ENCODE results near the gene EPHA6.

EPHA6 gene

GRCh38 chr3:97705764-97706163 lies 891.4 kb downstream of the EPHA6 start:
- no peak overlapping the region for H2AK5ac ChIP-seq (ENCODE audit: low read length, severe bottlenecking)
- no peak overlapping the region for H3K23ac ChIP-seq (ENCODE audit: low read length in 2 of 2)
- WGBS: 96% methylated on average over 2 of the region's 2 CpGs
- H3K4ac ChIP-seq (ENCODE audit: low read depth in 1 of 2, low read length in 2 of 2): no peak overlapping the region
- no peak overlapping the region for H2AFZ ChIP-seq (ENCODE audit: low read depth, low read length)
- no peaks in the 10 kb centered on the region for H3K9me3 ChIP-seq (ENCODE audit: control insufficient read depth, low read length)
- H3K27me3 ChIP-seq (ENCODE audit: control insufficient read depth in 1 of 2, insufficient read depth in 1 of 2, low read length in 2 of 2): no peaks in the 10 kb centered on the region
- H3K4me2 ChIP-seq (ENCODE audit: low read length, poor library complexity, severe bottlenecking): no peak overlapping the region
- no peaks in the 10 kb centered on the region for H3K36me3 ChIP-seq (ENCODE audit: control insufficient read depth in 1 of 2, insufficient read depth in 2 of 2, low read depth in 1 of 2, low read length in 2 of 2)
- no peak for DNase-seq
- H3K14ac ChIP-seq (ENCODE audit: low read length in 2 of 2): no peak overlapping the region
- no peak overlapping the region for H3K18ac ChIP-seq (ENCODE audit: low read depth in 1 of 2, low read length in 2 of 2)
- no peak overlapping the region for H2BK12ac ChIP-seq (ENCODE audit: low read length in 2 of 2)
- H3K27ac ChIP-seq (ENCODE audit: low read length, poor library complexity, severe bottlenecking): no peak overlapping the region
- no peak overlapping the region for H2BK15ac ChIP-seq (ENCODE audit: low read depth, poor library complexity, severe bottlenecking)
- no peak overlapping the region for H2BK120ac ChIP-seq (ENCODE audit: low read depth, low read length)
- no peak overlapping the region for H4K8ac ChIP-seq (ENCODE audit: low read length)
- H3K4me1 ChIP-seq (ENCODE audit: control insufficient read depth, insufficient read depth, low read depth, low read length): no peaks in the 10 kb centered on the region
- no peak overlapping the region for H4K91ac ChIP-seq (ENCODE audit: low read length)
- H3K79me1 ChIP-seq (replicated peaks; ENCODE audit: low read length, poor library complexity, severe bottlenecking): no peaks in the 10 kb centered on the region
- no peak overlapping the region for H3K9ac ChIP-seq (ENCODE audit: low read length)
- H2BK5ac ChIP-seq (ENCODE audit: low read depth, low read length, poor library complexity, severe bottlenecking): no peak overlapping the region
- no peak overlapping the region for H3K4me3 ChIP-seq (ENCODE audit: insufficient read depth in 1 of 2, low read depth in 1 of 2, low read length in 2 of 2)

- Histone ChIP-seq H3K36me3 (ENCODE audit: control insufficient read depth in 1 of 2, insufficient read depth in 2 of 2, low read depth in 1 of 2, low read length in 2 of 2) (no peaks in the 10 kb centered on the region), H3K4me2 (ENCODE audit: low read length, poor library complexity, severe bottlenecking) (no peak overlapping the region), H3K9ac (ENCODE audit: low read length) (no peak overlapping the region), H2BK15ac (ENCODE audit: low read depth, poor library complexity, severe bottlenecking) (no peak overlapping the region), H2AFZ (ENCODE audit: low read depth, low read length) (no peak overlapping the region), H2AK5ac (ENCODE audit: low read length, severe bottlenecking) (no peak overlapping the region), H3K4ac (ENCODE audit: low read depth in 1 of 2, low read length in 2 of 2) (no peak overlapping the region), H3K27me3 (ENCODE audit: control insufficient read depth in 1 of 2, insufficient read depth in 1 of 2, low read length in 2 of 2) (no peaks in the 10 kb centered on the region), H3K14ac (ENCODE audit: low read length in 2 of 2) (no peak overlapping the region), H2BK12ac (ENCODE audit: low read length in 2 of 2) (no peak overlapping the region), H3K4me1 (ENCODE audit: control insufficient read depth, insufficient read depth, low read depth, low read length) (no peaks in the 10 kb centered on the region), H3K79me1 (replicated peaks; ENCODE audit: low read length, poor library complexity, severe bottlenecking) (no peaks in the 10 kb centered on the region), H3K27ac (ENCODE audit: low read length, poor library complexity, severe bottlenecking) (no peak overlapping the region), H2BK120ac (ENCODE audit: low read depth, low read length) (no peak overlapping the region), H3K9me3 (ENCODE audit: control insufficient read depth, low read length) (no peaks in the 10 kb centered on the region), H3K18ac (ENCODE audit: low read depth in 1 of 2, low read length in 2 of 2) (no peak overlapping the region), H4K91ac (ENCODE audit: low read length) (no peak overlapping the region), H3K4me3 (ENCODE audit: insufficient read depth in 1 of 2, low read depth in 1 of 2, low read length in 2 of 2) (no peak overlapping the region), H4K8ac (ENCODE audit: low read length) (no peak overlapping the region), H3K23ac (ENCODE audit: low read length in 2 of 2) (no peak overlapping the region), H2BK5ac (ENCODE audit: low read depth, low read length, poor library complexity, severe bottlenecking) (no peak overlapping the region)
- 87% methylated on average over 2 of the region's 4 CpGs for WGBS
- no peak for DNase-seq
These were observed 891.8 kb downstream of the EPHA6 start for GRCh38 chr3:97706226-97706625.

- Histone ChIP-seq H3K79me1 (replicated peaks; ENCODE audit: low read length, poor library complexity, severe bottlenecking) (no peaks in the 10 kb centered on the region), H4K91ac (ENCODE audit: low read length) (no peak overlapping the region), H3K4me1 (ENCODE audit: control insufficient read depth, insufficient read depth, low read depth, low read length) (no peaks in the 10 kb centered on the region), H2BK12ac (ENCODE audit: low read length in 2 of 2) (no peak overlapping the region), H2AFZ (ENCODE audit: low read depth, low read length) (no peak overlapping the region), H3K9me3 (ENCODE audit: control insufficient read depth, low read length) (no peaks in the 10 kb centered on the region), H3K18ac (ENCODE audit: low read depth in 1 of 2, low read length in 2 of 2) (no peak overlapping the region), H4K8ac (ENCODE audit: low read length) (no peak overlapping the region), H3K4me3 (ENCODE audit: insufficient read depth in 1 of 2, low read depth in 1 of 2, low read length in 2 of 2) (no peak overlapping the region), H3K36me3 (ENCODE audit: control insufficient read depth in 1 of 2, insufficient read depth in 2 of 2, low read depth in 1 of 2, low read length in 2 of 2) (no peaks in the 10 kb centered on the region), H3K9ac (ENCODE audit: low read length) (no peak overlapping the region), H3K4ac (ENCODE audit: low read depth in 1 of 2, low read length in 2 of 2) (no peak overlapping the region), H3K27ac (ENCODE audit: low read length, poor library complexity, severe bottlenecking) (no peak overlapping the region), H2BK120ac (ENCODE audit: low read depth, low read length) (no peak overlapping the region), H3K4me2 (ENCODE audit: low read length, poor library complexity, severe bottlenecking) (no peak overlapping the region), H3K14ac (ENCODE audit: low read length in 2 of 2) (no peak overlapping the region), H3K23ac (ENCODE audit: low read length in 2 of 2) (no peak overlapping the region), H2AK5ac (ENCODE audit: low read length, severe bottlenecking) (no peak overlapping the region), H2BK5ac (ENCODE audit: low read depth, low read length, poor library complexity, severe bottlenecking) (no peak overlapping the region), H2BK15ac (ENCODE audit: low read depth, poor library complexity, severe bottlenecking) (no peak overlapping the region), H3K27me3 (ENCODE audit: control insufficient read depth in 1 of 2, insufficient read depth in 1 of 2, low read length in 2 of 2) (no peaks in the 10 kb centered on the region)
- DNase-seq: no peak
These were observed 897.3 kb downstream of the EPHA6 start for GRCh38 chr3:97711654-97712053.

- no peak overlapping the region for H3K4me2 ChIP-seq (ENCODE audit: low read length, poor library complexity, severe bottlenecking)
- H2AFZ ChIP-seq (ENCODE audit: low read depth, low read length): no peak overlapping the region
- no peak overlapping the region for H2BK12ac ChIP-seq (ENCODE audit: low read length in 2 of 2)
- no peak overlapping the region for H2AK5ac ChIP-seq (ENCODE audit: low read length, severe bottlenecking)
- H3K9ac ChIP-seq (ENCODE audit: low read length): no peak overlapping the region
- H3K4me3 ChIP-seq (ENCODE audit: insufficient read depth in 1 of 2, low read depth in 1 of 2, low read length in 2 of 2): no peak overlapping the region
- H3K27ac ChIP-seq (ENCODE audit: low read length, poor library complexity, severe bottlenecking): no peak overlapping the region
- no peaks in the 10 kb centered on the region for H3K27me3 ChIP-seq (ENCODE audit: control insufficient read depth in 1 of 2, insufficient read depth in 1 of 2, low read length in 2 of 2)
- H4K91ac ChIP-seq (ENCODE audit: low read length): no peak overlapping the region
- no peak overlapping the region for H4K8ac ChIP-seq (ENCODE audit: low read length)
- no peaks in the 10 kb centered on the region for H3K4me1 ChIP-seq (ENCODE audit: control insufficient read depth, insufficient read depth, low read depth, low read length)
- no peaks in the 10 kb centered on the region for H3K79me1 ChIP-seq (replicated peaks; ENCODE audit: low read length, poor library complexity, severe bottlenecking)
- H2BK15ac ChIP-seq (ENCODE audit: low read depth, poor library complexity, severe bottlenecking): no peak overlapping the region
- no peak overlapping the region for H3K4ac ChIP-seq (ENCODE audit: low read depth in 1 of 2, low read length in 2 of 2)
- WGBS: 55% methylated on average over 2 of the region's 3 CpGs
- H3K36me3 ChIP-seq (ENCODE audit: control insufficient read depth in 1 of 2, insufficient read depth in 2 of 2, low read depth in 1 of 2, low read length in 2 of 2): no peaks in the 10 kb centered on the region
- DNase-seq: no peak
- no peak overlapping the region for H2BK5ac ChIP-seq (ENCODE audit: low read depth, low read length, poor library complexity, severe bottlenecking)
- no peak overlapping the region for H2BK120ac ChIP-seq (ENCODE audit: low read depth, low read length)
- H3K14ac ChIP-seq (ENCODE audit: low read length in 2 of 2): no peak overlapping the region
- H3K18ac ChIP-seq (ENCODE audit: low read depth in 1 of 2, low read length in 2 of 2): no peak overlapping the region
- no peak overlapping the region for H3K23ac ChIP-seq (ENCODE audit: low read length in 2 of 2)
- no peaks in the 10 kb centered on the region for H3K9me3 ChIP-seq (ENCODE audit: control insufficient read depth, low read length)
These were observed 898.5 kb downstream of the EPHA6 start for GRCh38 chr3:97712919-97713318.
